ENCODE results near the gene SCG3. TPM values are rescaled to one million over a fixed set of nuclear protein-coding genes. Genes with fewer than 3 reads are reported as not detected.

The SCG3 gene
- total RNA-seq, 1 experiment from 2014 or later, result 22.7 TPM

- WGBS (ENCODE audit: extremely low coverage, insufficient read length, low lambda C conversion rate), result no CpG with 5 or more reads among the region's 8 CpGs
- H2BK12ac ChIP-seq (ENCODE audit: insufficient read length, low read depth, low read length), result no peak overlapping the region
- H3T11ph ChIP-seq (ENCODE audit: low read length), result no peak overlapping the region
- Mint-ChIP-seq H3K4me3 (no peak overlapping the region; a peak in 1 of 5 replicates), H3K4me1 (peaks cover 8 to 11% of the 10 kb centered on the region in 2 experiments), H3K27me3 (ENCODE audit: low read depth) (no peaks in the 10 kb centered on the region), H3K36me3 (ENCODE audit: insufficient read depth in 1 of 3, low read depth in 3 of 3) (peaks cover 0 to 12% (median 2%) of the 10 kb centered on the region in 3 experiments; a peak in 4 of 7 replicates), H3K27ac (no peak overlapping the region), H3K9me3 (no peaks in the 10 kb centered on the region)
- no peaks in the 10 kb centered on the region for H3K23me2 ChIP-seq (ENCODE audit: insufficient read length, low read depth, low read length, poor library complexity, severe bottlenecking)
- H3K79me1 ChIP-seq (ENCODE audit: insufficient read depth, low read depth, low read length, poor library complexity, severe bottlenecking), result no peaks in the 10 kb centered on the region
- no peaks in the 10 kb centered on the region for H3K4me1 ChIP-seq (ENCODE audit: insufficient read depth, low read length)
- H3K4me2 ChIP-seq (ENCODE audit: insufficient read depth, insufficient read length, low read length), result no peak overlapping the region
- H2BK20ac ChIP-seq (ENCODE audit: low read depth, low read length, poor library complexity, severe bottlenecking), result no peak overlapping the region
- H3K23ac ChIP-seq (ENCODE audit: insufficient read length, low read depth, low read length), result no peak overlapping the region
- no peak overlapping the region for H4K91ac ChIP-seq (ENCODE audit: insufficient read length, low read depth, low read length)
- H3K9ac ChIP-seq (ENCODE audit: extremely low read depth, insufficient read length, low read length), result no peak overlapping the region
- no peaks in the 10 kb centered on the region for H4K20me1 ChIP-seq (ENCODE audit: control insufficient read depth, insufficient read depth, insufficient read length)
- no peak overlapping the region for H2AK5ac ChIP-seq (ENCODE audit: insufficient read length, low read length)
- no peak overlapping the region for H2BK120ac ChIP-seq (ENCODE audit: low read depth, low read length, poor library complexity, severe bottlenecking)
- H4K5ac ChIP-seq (ENCODE audit: insufficient read length, low read depth, low read length), result no peak overlapping the region
- H3K56ac ChIP-seq (ENCODE audit: insufficient read length, low read depth, low read length), result no peak overlapping the region
- no peak overlapping the region for H3K14ac ChIP-seq (ENCODE audit: insufficient read depth, low read length)
- no peak for TF ChIP-seq CTCF (conservative IDR thresholded peaks at IDR 0.05)
- no peak overlapping the region for H4K8ac ChIP-seq (replicated peaks; ENCODE audit: insufficient read length, low read depth, low read length)
- H3K27ac ChIP-seq (ENCODE audit: insufficient read length, low read depth, low read length), result no peak overlapping the region
- H2BK5ac ChIP-seq (ENCODE audit: insufficient read length, low read length), result no peak overlapping the region
- no peak overlapping the region for H2BK15ac ChIP-seq (ENCODE audit: low read depth, low read length)
- H2AFZ ChIP-seq (ENCODE audit: low read length), result no peak overlapping the region
- H3K4ac ChIP-seq (ENCODE audit: low read depth, low read length), result no peak overlapping the region
- H3K9me3 ChIP-seq (ENCODE audit: control insufficient read depth, low read depth, low read length), result no peaks in the 10 kb centered on the region
- DNase-seq, result no peak
- no peaks in the 10 kb centered on the region for H3K79me2 ChIP-seq (ENCODE audit: insufficient read depth, low read length)
- no peak overlapping the region for H3K18ac ChIP-seq (ENCODE audit: insufficient read length, low read depth, low read length)
- no peaks in the 10 kb centered on the region for H3K27me3 ChIP-seq (ENCODE audit: insufficient read depth, low read length)
Measured at GRCh38 chr15:51720201-51720995, 39.1 kb downstream of the SCG3 start.
